Measurements from ENCODE around the gene BCAS1. TPM values are rescaled to one million over a fixed set of nuclear protein-coding genes. Genes with fewer than 3 reads are reported as not detected.

BCAS1 gene
- polyA plus RNA-seq, 3 donors from 2014 or later: 0.56 to 0.57 TPM; not detected in 1

DNA sequence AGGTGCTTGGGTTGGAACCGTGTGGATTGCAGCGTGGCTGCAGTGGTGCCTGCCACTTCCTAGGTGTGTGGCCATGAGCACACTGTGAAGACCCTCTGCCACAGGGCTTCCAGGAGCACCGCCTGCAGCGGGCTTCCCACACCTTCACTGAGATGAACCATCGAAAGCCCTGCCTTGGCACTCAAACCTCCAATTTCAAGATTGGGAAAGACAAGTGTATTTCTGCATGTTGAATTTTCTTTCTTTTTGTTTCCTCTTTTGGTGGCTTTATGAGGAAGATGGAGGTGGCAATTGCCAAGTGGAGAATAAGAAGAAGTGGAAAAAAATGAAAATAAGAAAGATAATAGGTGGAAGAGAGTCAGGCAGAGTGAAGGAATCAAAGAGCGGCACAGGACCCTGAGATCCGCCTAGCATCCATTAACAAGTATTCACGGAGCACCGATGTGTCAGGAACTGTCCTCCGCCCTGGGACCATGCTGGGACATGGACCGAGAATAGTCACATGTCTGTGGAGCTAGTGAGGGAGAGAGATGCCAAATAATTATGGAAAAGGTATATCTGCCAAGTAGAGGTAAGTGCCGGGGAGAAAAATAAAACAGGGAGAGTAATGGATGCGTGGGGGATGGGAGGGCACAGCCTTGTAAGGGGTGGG, 159.9 kb downstream of the BCAS1 start:
- Mint-ChIP-seq H3K4me3 (no peak overlapping the region), H3K27me3 (ENCODE audit: low read depth in 3 of 3) (peaks cover 0 to 4% (median 1%) of the 10 kb centered on the region in 3 donors), H3K4me1 (peaks cover 17 to 19% of the 10 kb centered on the region in 2 donors), H3K27ac (no peak overlapping the region), H3K36me3 (no peaks in the 10 kb centered on the region), H3K9me3 (no peaks in the 10 kb centered on the region)
- no peak for DNase-seq

DNA sequence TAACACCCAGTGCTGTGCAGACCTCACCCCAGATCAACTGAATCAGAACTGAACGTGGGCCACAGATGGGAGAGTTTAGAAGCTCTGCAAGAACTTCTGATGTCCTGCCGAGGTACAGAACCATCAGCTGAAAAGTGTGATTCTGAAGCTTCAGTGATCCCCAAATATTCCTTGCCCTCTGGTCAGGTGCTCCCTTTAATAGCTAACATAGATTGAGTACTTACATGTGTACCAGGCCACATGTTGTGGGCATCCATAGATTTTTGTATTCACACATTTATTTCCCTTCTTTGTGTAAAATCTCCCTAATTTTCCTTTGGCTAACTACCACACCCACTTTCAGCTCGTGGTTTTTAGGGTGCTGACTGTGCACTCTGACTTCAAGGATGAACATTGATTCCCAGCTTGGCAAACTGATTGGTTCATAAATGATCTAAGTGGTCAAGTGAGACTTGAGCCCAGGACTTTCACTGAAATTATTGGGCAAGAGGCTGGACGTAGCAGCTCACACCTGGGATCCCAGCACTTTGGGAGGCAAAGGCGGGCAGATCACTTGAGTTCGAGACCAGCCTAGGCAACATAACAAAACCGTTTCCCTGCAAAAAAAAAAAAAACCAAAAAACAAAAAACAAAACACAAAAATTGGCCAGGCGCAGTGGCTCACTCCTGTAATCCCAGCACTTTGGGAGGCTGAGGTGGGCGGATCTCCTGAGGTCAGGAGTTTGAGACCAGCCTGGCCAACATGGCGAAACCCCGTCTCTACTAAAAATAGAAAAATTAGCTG, 162.2 kb downstream of the BCAS1 start:
- Mint-ChIP-seq H3K27me3 (ENCODE audit: low read depth in 3 of 3) (peaks cover 0 to 5% (median 0%) of the 10 kb centered on the region in 3 donors), H3K36me3 (no peaks in the 10 kb centered on the region), H3K4me1 (peaks cover 6 to 7% of the 10 kb centered on the region in 2 donors), H3K4me3 (no peak overlapping the region), H3K9me3 (no peaks in the 10 kb centered on the region), H3K27ac (no peak overlapping the region)
- DNase-seq: no peak

DNA sequence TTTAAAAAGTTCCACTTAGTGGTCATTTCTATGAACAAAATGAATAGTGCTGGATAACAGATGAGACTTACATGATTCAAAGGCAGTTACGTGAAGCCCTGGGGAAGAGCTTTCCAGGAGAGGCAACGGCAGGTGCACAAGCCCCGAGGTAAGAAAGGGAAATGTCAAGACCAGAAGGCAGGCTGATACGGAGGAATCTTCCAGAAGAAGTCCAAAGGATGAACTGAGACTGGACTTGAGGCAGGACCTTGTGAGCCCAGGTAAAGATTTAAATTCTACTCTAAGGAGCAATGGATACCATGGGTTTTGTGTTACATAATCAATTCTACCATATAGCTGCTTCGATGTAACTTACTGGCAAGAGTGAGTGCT, 164.6 kb downstream of the BCAS1 start:
- H3K4me1 Mint-ChIP-seq: peaks cover 6 to 8% of the 10 kb centered on the region in 2 donors
- peaks cover 0 to 4% (median 4%) of the 10 kb centered on the region in 3 donors for H3K27me3 Mint-ChIP-seq (ENCODE audit: low read depth in 3 of 3)
- no peak overlapping the region for H3K4me3 Mint-ChIP-seq
- H3K36me3 Mint-ChIP-seq: no peaks in the 10 kb centered on the region
- H3K9me3 Mint-ChIP-seq: no peaks in the 10 kb centered on the region
- DNase-seq: no peak
- no peak overlapping the region for H3K27ac Mint-ChIP-seq

DNA sequence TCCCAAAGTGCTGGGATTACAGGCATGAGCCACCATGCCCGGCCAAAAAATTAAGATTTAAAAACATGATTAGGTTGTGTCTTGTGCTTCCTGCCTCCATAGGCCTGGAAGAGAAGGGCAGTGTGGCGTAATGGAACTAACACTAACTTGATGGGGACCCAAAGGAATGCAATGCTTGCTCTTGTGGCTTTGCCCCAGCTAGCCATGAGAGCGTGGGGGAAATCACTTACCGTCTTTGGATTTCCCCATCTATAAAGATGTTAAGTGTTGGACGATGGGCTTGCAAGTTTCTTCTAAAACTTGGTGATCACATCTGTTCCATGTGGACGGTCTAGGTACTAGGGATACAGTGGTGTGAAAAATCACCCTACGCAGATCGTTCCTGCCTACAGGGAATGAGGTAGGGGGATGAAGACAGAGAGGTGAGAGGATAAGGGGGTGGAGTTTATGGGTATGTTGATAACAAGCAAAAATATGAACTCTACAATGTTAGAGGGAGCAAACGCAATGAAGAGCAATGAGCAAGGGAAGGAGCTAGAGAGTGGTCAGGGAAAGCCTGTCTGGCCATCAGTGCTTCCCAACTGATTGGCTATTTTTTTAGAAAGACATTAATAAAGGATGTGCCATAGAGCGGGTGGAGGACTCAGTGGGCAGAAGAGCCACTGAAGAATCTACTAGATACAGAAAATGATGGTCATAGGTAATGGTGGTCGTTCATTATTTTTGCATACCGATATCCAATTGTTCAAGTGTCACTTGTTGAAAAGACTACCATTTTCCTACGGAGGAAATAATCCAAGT, 165.2 kb downstream of the BCAS1 start:
- Mint-ChIP-seq H3K27ac (peak overlapping the region in 1 of 6 donors; percentile 12), H3K9me3 (no peaks in the 10 kb centered on the region), H3K4me3 (no peak overlapping the region), H3K36me3 (no peaks in the 10 kb centered on the region), H3K4me1 (peaks cover 9 to 14% of the 10 kb centered on the region in 2 donors), H3K27me3 (ENCODE audit: low read depth in 3 of 3) (peaks cover 0 to 4% (median 4%) of the 10 kb centered on the region in 3 donors)
- DNase-seq: no peak

DNA sequence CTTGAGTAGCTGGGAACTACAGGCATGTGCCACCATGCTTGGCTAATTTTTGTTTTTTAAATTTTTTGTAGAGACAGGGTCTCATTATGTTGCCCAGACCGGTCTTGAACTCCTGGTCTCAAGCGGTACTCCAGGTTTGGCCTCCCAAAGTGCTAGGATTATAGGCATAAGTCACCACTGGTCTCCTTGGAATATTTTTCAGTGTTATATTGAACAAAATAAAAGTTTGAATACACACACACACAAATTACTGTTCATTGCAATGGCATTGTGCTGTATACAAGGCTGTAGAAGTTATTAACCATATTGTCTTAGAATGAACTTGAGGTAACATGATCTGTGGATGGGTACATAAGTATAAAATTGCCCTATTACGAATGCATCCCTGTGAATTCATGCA, 166.1 kb downstream of the BCAS1 start:
- Mint-ChIP-seq H3K36me3 (no peaks in the 10 kb centered on the region), H3K4me3 (no peak overlapping the region), H3K9me3 (no peaks in the 10 kb centered on the region), H3K27me3 (ENCODE audit: low read depth in 3 of 3) (peaks cover 0 to 7% (median 4%) of the 10 kb centered on the region in 3 donors), H3K27ac (no peak overlapping the region), H3K4me1 (peaks cover 19 to 23% of the 10 kb centered on the region in 2 donors)
- DNase-seq: no peak

DNA sequence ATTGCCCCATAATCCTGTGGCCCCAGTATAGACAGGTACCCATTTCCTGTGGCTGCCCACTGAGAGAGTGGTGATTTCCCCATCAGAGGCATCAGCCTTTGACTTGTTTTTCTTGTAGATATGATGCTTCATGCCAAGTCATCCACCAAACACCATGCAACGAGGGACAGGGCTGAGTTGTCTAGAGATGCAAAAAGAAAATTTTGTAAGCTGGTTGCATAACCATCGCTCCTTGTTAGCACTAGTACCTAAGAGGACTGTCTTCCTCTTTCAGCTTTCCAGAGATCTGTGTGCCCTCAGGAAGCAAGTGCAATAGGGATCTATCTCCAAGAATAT, 166.8 kb downstream of the BCAS1 start:
- no peaks in the 10 kb centered on the region for H3K36me3 Mint-ChIP-seq
- no peaks in the 10 kb centered on the region for H3K9me3 Mint-ChIP-seq
- H3K4me1 Mint-ChIP-seq: peaks cover 25 to 30% of the 10 kb centered on the region in 2 donors
- no peak overlapping the region for H3K4me3 Mint-ChIP-seq
- peaks cover 0 to 5% (median 4%) of the 10 kb centered on the region in 3 donors for H3K27me3 Mint-ChIP-seq (ENCODE audit: low read depth in 3 of 3)
- H3K27ac Mint-ChIP-seq: no peak overlapping the region
- no peak for DNase-seq

DNA sequence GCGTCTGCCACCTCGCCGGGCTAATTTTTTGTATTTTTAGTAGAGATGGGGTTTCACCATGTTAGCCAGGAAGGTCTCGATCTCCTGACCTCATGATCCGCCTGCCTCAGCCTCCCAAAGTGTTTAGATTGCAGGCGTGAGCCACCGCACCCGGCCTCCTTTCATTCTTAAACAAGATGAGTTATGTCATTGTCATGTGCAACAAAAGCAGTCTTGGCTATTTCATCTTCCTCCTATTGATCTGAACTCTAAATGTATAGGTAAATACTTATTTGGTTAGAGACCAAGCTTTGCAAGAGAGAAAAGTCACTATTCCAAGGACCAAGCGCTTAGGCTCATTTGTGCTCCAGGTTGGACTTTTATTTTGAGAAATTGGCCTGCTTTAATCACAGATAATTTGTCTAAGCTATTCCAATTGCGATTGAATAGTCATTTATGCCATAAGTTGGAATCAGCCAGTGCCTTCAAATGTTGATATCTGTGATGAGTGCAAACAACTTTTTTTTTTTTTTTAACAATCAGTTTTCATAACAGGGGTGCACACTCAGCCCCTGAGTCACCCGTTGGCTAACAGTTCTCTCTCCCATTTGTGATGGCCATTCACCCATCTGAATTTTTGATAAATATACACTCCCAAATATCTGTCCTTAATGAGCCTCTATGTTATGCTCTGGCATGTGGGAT, 167.3 kb downstream of the BCAS1 start:
- Mint-ChIP-seq H3K4me1 (peaks cover 29 to 35% of the 10 kb centered on the region in 2 donors), H3K27me3 (ENCODE audit: low read depth in 3 of 3) (peaks cover 0 to 5% (median 4%) of the 10 kb centered on the region in 3 donors), H3K36me3 (no peaks in the 10 kb centered on the region), H3K27ac (no peak overlapping the region), H3K9me3 (no peaks in the 10 kb centered on the region), H3K4me3 (no peak overlapping the region)
- DNase-seq: no peak

DNA sequence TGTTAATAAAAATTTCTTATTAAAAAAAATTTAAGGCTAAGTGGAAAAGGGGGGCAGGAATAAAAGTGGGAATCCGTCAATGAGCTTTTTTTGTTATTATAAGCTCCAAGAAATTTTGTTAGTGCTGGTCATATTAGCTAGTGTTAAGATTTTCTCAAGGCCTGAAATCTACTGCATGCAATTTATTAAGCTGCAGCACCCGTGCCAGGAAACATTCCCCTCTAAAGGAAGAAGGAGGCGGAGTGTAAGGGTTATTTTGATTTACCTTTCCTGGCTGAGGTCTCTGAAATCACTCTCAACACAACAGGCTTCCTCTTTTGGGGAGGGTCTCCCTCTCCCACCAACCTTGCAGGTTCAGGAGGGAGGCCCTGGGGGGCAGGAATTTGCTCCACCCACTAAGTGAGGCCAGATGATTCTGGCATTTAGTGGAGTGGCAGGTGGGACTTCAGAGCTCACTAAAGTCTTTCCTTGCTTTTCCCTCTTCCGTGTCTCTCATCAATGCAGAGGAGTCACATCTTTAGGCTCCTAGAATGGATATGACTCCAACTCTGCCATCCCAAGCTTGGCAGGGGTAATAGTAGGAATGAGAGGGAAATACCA, 168.8 kb downstream of the BCAS1 start:
- H3K36me3 Mint-ChIP-seq: no peaks in the 10 kb centered on the region
- no peak overlapping the region for H3K4me3 Mint-ChIP-seq
- no peak overlapping the region for H3K27ac Mint-ChIP-seq
- H3K27me3 Mint-ChIP-seq (ENCODE audit: low read depth in 3 of 3): peaks cover 0 to 5% (median 4%) of the 10 kb centered on the region in 3 donors
- no peaks in the 10 kb centered on the region for H3K9me3 Mint-ChIP-seq
- H3K4me1 Mint-ChIP-seq: peaks cover 29 to 40% of the 10 kb centered on the region in 2 donors
- DNase-seq: no peak

DNA sequence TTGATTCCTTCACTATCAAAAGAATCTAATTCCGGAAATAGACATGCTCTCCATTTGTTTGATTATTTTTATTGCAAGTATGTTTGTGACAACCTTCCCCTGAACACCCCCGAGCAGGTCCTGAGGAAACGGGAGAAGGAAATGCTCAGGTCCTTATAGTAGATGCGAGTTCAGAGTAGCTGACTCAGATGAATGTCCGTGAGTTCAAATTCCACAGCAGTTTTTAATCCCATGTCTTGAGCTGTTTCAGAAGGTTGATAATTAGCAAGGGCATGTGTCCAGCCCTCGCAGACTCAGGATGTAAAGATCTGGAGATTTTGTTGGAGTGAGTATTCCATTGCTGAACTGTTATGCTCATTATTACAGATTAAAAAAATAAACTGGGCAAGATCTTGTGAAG, 169.3 kb downstream of the BCAS1 start:
- Mint-ChIP-seq H3K4me3 (no peak overlapping the region), H3K27ac (peak overlapping the region in 1 of 6 donors; percentile 14), H3K9me3 (no peaks in the 10 kb centered on the region), H3K4me1 (peaks cover 28 to 40% of the 10 kb centered on the region in 2 donors), H3K36me3 (no peaks in the 10 kb centered on the region), H3K27me3 (ENCODE audit: low read depth in 3 of 3) (peaks cover 0 to 5% (median 4%) of the 10 kb centered on the region in 3 donors)
- DNase-seq: no peak

DNA sequence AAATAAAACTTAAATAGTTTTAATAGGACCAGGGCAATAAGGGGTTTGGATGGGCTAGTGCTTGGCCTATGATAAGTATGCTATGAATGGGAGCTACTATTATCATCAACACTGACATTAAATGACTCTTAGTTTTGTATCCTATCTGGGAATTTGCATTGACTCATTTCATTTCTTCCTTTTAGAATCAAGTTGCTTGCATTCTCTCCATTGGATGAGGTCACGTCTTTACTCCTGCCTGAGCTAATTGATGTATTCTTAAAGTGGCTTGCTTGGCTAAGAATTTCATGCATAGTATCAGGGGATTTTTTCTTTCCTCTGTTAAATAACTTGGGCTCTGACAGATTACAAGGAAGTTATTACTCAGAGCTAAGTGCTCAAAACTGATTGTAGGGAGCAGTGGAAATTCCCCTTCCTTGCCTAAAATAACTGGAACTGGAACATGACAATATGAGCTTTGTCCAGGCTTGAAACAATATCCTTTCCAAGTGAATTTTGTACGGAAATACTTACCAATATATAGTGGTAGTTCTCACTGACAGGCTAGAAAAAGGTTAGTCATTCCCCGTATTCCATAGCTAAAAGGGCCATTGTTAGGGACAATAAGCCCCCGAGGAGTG, 169.9 kb downstream of the BCAS1 start:
- H3K9me3 Mint-ChIP-seq: no peaks in the 10 kb centered on the region
- DNase-seq: no peak
- no peaks in the 10 kb centered on the region for H3K36me3 Mint-ChIP-seq
- H3K4me1 Mint-ChIP-seq: peaks cover 28 to 42% of the 10 kb centered on the region in 2 donors
- H3K27me3 Mint-ChIP-seq (ENCODE audit: low read depth in 3 of 3): peaks cover 0 to 5% (median 4%) of the 10 kb centered on the region in 3 donors
- peak overlapping the region in 1 of 6 donors; percentile 31 for H3K27ac Mint-ChIP-seq
- H3K4me3 Mint-ChIP-seq: no peak overlapping the region

DNA sequence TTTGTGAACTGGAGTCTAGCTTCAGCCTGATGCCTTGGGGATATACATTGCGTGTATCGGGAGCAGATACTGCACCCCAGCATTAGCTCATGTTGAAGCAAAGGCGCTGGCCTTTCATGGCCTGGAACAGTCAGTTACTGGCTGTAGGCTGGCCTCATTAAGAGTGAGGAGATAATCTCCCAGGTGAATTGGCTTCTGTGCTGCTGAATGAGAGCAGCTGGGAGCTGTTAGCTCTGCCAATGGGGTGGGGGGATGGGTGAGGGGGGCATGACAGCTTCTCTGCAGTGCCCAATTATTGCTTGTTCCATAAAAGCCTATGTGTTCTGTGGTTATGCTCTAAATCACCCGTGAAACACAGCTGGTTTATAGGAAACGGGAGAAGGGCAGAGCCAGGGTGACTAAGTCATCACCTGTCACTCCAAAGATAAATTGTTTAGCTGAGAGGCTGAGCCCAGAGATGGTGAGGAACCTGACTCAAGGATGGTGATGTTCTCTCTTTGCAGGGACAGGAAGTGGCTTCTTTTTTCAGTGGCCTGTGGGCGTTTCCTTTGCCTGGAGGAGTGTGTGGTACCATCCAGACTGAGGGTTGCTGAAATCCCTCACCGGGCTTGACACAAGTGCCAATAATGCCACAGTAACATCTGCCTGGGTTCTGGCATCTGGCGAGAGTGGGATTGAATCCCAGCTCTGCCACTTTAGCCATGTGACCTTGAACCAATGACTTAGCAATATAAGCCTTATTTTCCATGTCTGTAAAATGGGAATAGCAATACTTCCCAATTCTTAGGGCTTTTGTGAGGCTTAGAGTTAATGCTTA, 170.8 kb downstream of the BCAS1 start:
- peak overlapping the region; percentile 61 to 81 (median 78) for H3K27ac Mint-ChIP-seq
- peak; percentile 56 to 62 (median 57) for DNase-seq
- H3K4me1 Mint-ChIP-seq: peaks cover 33 to 51% of the 10 kb centered on the region in 2 donors
- no peaks in the 10 kb centered on the region for H3K9me3 Mint-ChIP-seq
- H3K27me3 Mint-ChIP-seq (ENCODE audit: low read depth in 3 of 3): peaks cover 0 to 5% (median 4%) of the 10 kb centered on the region in 3 donors
- no peaks in the 10 kb centered on the region for H3K36me3 Mint-ChIP-seq
- H3K4me3 Mint-ChIP-seq: peak overlapping the region in 4 of 5 donors; percentile 15 to 52 (median 44)

DNA sequence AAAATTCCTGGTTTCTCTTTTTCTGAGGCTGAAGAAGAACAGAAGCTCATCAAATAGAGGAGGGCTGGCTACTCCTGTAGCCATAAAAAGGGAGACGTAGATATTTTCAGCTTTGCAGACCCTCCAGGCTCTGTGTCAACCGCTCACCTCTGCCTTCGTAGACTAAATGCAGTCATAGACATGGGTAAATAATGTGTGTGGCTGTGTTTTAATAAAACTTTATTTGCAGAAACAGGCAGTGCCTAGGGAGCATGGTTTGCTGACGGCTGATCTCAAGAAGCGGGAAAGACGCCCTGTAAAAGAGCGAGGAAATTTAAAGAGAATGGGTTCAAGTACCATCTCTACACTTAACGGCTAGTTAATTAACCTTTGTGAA, 171.8 kb downstream of the BCAS1 start:
- H3K36me3 Mint-ChIP-seq: no peaks in the 10 kb centered on the region
- no peak overlapping the region for H3K4me3 Mint-ChIP-seq
- peaks cover 35 to 55% of the 10 kb centered on the region in 2 donors for H3K4me1 Mint-ChIP-seq

More for the DNA sequence above, 171.8 kb downstream of the BCAS1 start:
- DNase-seq: no peak
- peaks cover 0 to 4% (median 3%) of the 10 kb centered on the region in 3 donors for H3K27me3 Mint-ChIP-seq (ENCODE audit: low read depth in 3 of 3)
- peak overlapping the region in 3 of 6 donors; percentile 61 to 76 (median 71) for H3K27ac Mint-ChIP-seq
- no peaks in the 10 kb centered on the region for H3K9me3 Mint-ChIP-seq
